Measurements from ENCODE around the gene ROGDI.

Gene ROGDI

DNA sequence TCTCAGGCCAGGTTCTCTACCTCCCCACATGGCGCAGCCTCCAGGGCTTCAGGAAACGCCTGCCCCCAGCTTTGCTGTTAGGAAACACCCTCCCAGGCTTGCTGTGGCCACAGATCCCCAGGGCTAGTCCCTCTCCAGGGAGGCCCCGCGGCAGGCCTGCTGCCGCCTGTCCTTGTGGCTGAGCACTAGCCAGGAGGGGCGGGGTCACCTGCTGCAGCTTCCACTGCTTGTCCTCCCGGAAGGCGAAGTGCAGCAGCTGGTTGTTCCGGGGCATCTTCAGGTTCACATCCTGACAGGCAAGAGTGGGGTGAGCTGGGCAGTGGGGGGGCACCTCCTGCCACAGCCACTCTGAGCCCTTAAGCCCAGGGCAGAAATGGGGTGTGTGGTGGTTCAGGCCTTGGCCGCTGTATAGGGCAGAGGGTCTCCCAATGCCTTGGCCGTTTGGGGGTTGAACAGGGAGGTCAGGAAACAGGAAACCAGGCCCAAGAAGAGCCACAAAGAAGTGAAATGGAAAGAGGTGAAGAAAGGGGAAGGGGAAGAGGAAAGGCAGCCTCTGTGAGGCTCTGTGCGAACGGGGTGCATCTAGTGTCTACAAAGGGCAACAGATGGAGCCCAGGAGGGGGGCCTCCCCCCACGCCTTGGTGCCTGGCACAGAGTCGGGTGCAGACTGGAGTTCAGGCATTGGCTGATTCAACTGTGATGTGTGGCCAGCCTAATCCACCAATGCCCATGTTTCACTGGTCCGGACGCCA lies 2.0 kb downstream of the ROGDI start (continued):
- TF ChIP-seq WT1 (tag by site-specific recombination; IDR thresholded peaks at IDR 0.05) (no peak), ZNF701 (tag by site-specific recombination; IDR thresholded peaks at IDR 0.05) (no peak), SP2 (tag by site-specific recombination; IDR thresholded peaks at IDR 0.05) (peak; percentile 46; the same call in 1 of the 2 replicates), ZNF843 (tag by site-specific recombination; IDR thresholded peaks at IDR 0.05) (no peak), GLIS1 (tag by site-specific recombination; IDR thresholded peaks at IDR 0.05) (peak; percentile 75), ZIC2 (tag by site-specific recombination; IDR thresholded peaks at IDR 0.05) (peak; percentile 67), ZFP3 (tag by site-specific recombination; IDR thresholded peaks at IDR 0.05; ENCODE audit: low read depth) (no peak), ZSCAN23 (tag by site-specific recombination; IDR thresholded peaks at IDR 0.05) (no peak), ZBTB48 (tag by site-specific recombination; IDR thresholded peaks at IDR 0.05) (0 out of 2 replicates have a peak, but pooled peaks have one; percentile 3), ZNF16 (tag by site-specific recombination; IDR thresholded peaks at IDR 0.05; ENCODE audit: low read depth) (no peak), ZNF777 (tag by site-specific recombination; IDR thresholded peaks at IDR 0.05; ENCODE audit: borderline replicate concordance) (no peak)
- TF ChIP-seq, protein P1, sequence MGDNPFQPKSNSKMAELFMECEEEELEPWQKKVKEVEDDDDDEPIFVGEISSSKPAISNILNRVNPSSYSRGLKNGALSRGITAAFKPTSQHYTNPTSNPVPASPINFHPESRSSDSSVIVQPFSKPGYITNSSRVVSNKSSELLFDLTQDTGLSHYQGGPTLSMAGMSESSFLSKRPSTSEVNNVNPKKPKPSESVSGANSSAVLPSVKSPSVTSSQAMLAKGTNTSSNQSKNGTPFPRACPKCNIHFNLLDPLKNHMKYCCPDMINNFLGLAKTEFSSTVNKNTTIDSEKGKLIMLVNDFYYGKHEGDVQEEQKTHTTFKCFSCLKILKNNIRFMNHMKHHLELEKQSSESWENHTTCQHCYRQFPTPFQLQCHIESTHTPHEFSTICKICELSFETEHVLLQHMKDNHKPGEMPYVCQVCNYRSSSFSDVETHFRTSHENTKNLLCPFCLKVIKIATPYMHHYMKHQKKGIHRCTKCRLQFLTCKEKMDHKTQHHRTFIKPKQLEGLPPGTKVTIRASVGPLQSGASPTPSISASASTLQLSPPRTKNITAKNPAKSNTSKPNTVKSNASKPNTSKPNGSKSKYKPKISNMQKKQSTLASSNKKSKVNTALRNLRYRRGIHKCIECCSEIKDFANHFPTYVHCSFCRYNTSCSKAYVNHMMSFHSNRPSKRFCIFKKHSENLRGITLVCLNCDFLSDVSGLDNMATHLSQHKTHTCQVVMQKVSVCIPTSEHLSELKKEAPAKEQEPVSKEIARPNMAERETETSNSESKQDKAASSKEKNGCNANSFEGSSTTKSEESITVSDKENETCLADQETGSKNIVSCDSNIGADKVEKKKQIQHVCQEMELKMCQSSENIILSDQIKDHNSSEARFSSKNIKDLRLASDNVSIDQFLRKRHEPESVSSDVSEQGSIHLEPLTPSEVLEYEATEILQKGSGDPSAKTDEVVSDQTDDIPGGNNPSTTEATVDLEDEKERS (tag by site-specific recombination; IDR thresholded peaks at IDR 0.05): no peak

DNA sequence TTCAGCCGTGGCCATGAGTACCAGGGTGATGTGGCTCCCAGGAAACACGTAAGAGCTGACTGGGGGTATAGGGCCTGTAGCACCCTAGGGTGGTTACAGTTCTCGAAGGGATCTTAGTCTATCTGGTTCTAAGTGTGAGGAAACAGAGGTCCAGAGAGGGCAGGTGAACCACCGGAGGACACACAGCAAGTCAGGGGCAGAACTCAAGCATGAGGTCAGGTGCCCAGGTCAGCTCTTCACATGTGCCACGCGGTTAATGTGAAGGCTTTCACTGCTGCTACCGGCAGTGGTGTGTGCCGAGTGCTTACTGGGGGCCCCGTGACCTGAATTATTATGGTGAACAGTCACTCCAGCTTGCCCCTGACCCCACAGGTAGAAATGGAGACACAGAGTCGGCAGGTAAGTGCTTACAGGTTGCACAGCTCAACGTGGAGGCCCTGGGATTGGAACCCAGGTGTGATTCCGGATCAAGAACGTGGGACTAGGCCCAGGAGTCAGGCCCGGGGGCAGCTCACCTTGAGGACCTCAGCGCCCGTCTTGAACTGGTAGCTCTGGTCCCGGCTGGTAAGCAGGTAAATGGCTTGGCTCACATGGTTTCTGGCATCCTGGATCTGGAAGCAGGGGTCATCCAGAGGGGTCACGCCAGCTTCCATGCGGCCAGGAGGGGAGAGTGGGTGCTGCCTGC lies 3.1 kb downstream of the ROGDI start:
- CTCF ChIA-PET: interaction anchor here (0.6 kb wide), 1 partner anchor 616 kb away, joined by 5 read pairs; no protein-coding TSS in a partner anchor
- POLR2A ChIA-PET: interaction anchor here (0.6 to 2.4 kb wide), 2 partner anchors 18 to 31 kb away, joined by 3 to 6 read pairs; no protein-coding TSS in a partner anchor
- Histone ChIP-seq H3K4me1 (ENCODE audit: control insufficient read depth, insufficient read depth, low read length) (peaks cover 3% of the 10 kb centered on the region; the same call in 1 of the 2 replicates), H3K4me3 (ENCODE audit: low read depth, low read length) (no peak overlapping the region), H3K9me3 (ENCODE audit: control insufficient read depth, insufficient read depth, low read depth, low read length) (no peaks in the 10 kb centered on the region), H3K36me3 (ENCODE audit: control insufficient read depth in 2 of 2, insufficient read depth in 1 of 2, low read length in 2 of 2) (peaks cover 0 to 33% of the 10 kb centered on the region in 2 experiments; a peak in 1 of 3 replicates), H3K27ac (ENCODE audit: extremely low read depth, low read depth, low read length) (no peak overlapping the region)
- TF ChIP-seq SETDB1 (IDR thresholded peaks at IDR 0.05; ENCODE audit: insufficient read length, low read length): no peak
- no peak for TF ChIP-seq SP7 (tag by site-specific recombination; IDR thresholded peaks at IDR 0.05)
- peak; percentile 80; the same call in 1 of the 2 replicates for TF ChIP-seq ZNF768 (tag by site-specific recombination; IDR thresholded peaks at IDR 0.05)
- no peak for TF ChIP-seq ZNF785 (tag by site-specific recombination; IDR thresholded peaks at IDR 0.05)

DNA sequence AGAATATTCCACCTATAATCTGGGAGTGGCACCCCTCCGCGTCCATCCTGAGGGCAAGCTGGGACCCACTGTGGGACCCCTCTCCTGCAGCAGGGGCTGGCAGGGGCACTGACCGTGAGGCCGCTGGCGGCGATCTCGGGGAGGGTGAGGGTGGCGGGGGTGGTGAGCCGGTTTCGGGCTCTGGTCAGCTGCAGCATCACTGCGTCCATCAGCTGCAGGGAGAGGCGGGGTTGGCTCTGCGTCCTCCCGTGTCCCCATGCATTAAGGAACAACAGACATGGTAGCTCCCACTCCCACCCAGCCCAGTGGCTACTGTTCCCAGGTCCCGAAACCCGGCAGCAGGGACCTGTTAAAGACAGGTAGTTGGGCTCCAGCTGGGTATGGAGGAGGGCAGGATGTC lies 4.0 kb downstream of the ROGDI start:
- Histone ChIP-seq H3K4me1 (ENCODE audit: control insufficient read depth, insufficient read depth, low read length) (peaks cover 3% of the 10 kb centered on the region; the same call in 1 of the 2 replicates), H3K27ac (ENCODE audit: extremely low read depth, low read depth, low read length) (no peak overlapping the region), H3K36me3 (ENCODE audit: control insufficient read depth in 2 of 2, insufficient read depth in 1 of 2, low read length in 2 of 2) (peaks cover 0 to 27% of the 10 kb centered on the region in 2 experiments; a peak in 1 of 3 replicates), H3K4me3 (ENCODE audit: low read depth, low read length) (no peak overlapping the region), H3K9me3 (ENCODE audit: control insufficient read depth, insufficient read depth, low read depth, low read length) (no peaks in the 10 kb centered on the region)
- ChIA-PET POLR2A (interaction anchor here (1.2 to 2.4 kb wide), 2 partner anchors 30 to 49 kb away, joined by 4 to 6 read pairs; partner anchors contain the start of genes GLYR1 and UBN1), CTCF (no interaction called here)
- TF ChIP-seq ZNF658 (tag by site-specific recombination; IDR thresholded peaks at IDR 0.05) (no peak), KLF10 (tag by site-specific recombination; IDR thresholded peaks at IDR 0.05) (no peak), ZNF544 (tag by site-specific recombination; IDR thresholded peaks at IDR 0.05) (no peak), GLIS1 (tag by site-specific recombination; IDR thresholded peaks at IDR 0.05) (no peak), ZNF221 (tag by site-specific recombination; IDR thresholded peaks at IDR 0.05; ENCODE audit: borderline replicate concordance) (no peak), MZF1 (tag by site-specific recombination; IDR thresholded peaks at IDR 0.05; ENCODE audit: borderline replicate concordance) (no peak)
- TF ChIP-seq, protein P2, sequence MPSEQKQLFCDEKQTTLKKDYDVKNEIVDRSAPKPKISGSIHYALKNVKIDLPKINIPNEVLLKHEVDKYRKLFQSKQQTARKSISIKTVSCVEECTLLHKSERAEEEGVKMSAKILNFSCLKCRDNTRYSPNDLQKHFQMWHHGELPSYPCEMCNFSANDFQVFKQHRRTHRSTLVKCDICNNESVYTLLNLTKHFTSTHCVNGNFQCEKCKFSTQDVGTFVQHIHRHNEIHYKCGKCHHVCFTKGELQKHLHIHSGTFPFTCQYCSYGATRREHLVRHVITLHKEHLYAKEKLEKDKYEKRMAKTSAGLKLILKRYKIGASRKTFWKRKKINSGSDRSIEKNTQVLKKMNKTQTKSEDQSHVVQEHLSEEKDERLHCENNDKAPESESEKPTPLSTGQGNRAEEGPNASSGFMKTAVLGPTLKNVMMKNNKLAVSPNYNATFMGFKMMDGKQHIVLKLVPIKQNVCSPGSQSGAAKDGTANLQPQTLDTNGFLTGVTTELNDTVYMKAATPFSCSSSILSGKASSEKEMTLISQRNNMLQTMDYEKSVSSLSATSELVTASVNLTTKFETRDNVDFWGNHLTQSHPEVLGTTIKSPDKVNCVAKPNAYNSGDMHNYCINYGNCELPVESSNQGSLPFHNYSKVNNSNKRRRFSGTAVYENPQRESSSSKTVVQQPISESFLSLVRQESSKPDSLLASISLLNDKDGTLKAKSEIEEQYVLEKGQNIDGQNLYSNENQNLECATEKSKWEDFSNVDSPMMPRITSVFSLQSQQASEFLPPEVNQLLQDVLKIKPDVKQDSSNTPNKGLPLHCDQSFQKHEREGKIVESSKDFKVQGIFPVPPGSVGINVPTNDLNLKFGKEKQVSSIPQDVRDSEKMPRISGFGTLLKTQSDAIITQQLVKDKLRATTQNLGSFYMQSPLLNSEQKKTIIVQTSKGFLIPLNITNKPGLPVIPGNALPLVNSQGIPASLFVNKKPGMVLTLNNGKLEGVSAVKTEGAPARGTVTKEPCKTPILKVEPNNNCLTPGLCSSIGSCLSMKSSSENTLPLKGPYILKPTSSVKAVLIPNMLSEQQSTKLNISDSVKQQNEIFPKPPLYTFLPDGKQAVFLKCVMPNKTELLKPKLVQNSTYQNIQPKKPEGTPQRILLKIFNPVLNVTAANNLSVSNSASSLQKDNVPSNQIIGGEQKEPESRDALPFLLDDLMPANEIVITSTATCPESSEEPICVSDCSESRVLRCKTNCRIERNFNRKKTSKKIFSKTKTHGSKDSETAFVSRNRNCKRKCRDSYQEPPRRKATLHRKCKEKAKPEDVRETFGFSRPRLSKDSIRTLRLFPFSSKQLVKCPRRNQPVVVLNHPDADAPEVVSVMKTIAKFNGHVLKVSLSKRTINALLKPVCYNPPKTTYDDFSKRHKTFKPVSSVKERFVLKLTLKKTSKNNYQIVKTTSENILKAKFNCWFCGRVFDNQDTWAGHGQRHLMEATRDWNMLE (tag by site-specific recombination; conservative IDR thresholded peaks at IDR 0.05; ENCODE audit: low read depth): no peak
- TF ChIP-seq, protein P3, sequence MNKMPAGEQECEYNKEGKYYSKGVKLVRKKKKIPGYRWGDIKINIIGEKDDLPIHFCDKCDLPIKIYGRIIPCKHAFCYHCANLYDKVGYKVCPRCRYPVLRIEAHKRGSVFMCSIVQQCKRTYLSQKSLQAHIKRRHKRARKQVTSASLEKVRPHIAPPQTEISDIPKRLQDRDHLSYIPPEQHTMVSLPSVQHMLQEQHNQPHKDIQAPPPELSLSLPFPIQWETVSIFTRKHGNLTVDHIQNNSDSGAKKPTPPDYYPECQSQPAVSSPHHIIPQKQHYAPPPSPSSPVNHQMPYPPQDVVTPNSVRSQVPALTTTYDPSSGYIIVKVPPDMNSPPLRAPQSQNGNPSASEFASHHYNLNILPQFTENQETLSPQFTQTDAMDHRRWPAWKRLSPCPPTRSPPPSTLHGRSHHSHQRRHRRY (tag by site-specific recombination; IDR thresholded peaks at IDR 0.05): no peak

All from HEK293 (cell line).